Measurements from ENCODE around the gene SUGCT.

GRCh38 chr7:40889099-40889498, 754.3 kb downstream of the SUGCT start:
- no peak for TF ChIP-seq EZH2 (IDR thresholded peaks at IDR 0.05)
- no peak for TF ChIP-seq POLR2AphosphoS5 (IDR thresholded peaks at IDR 0.05; ENCODE audit: borderline replicate concordance, low read depth, low read length)
- no peak for TF ChIP-seq FOXP2 (optimal IDR thresholded peaks at IDR 0.05; ENCODE audit: control extremely low read depth, extremely low read length, insufficient read depth)

Data from SK-N-MC (cell line).